H9 (cell line): ENCODE results near the gene FAM227A. TPM values are rescaled to one million over a fixed set of nuclear protein-coding genes. Genes with fewer than 3 reads are reported as not detected.

ENCODE experiments used
- DNase-seq: peaks from one replicate; pipeline ENCODE4 v3.0.0-alpha.2; 2017
- H2AFZ ChIP-seq: one replicate; pipeline ENCODE4 v1.6.1; 2013; ENCODE audit warnings: mild to moderate bottlenecking, low read length, control low read depth, moderate library complexity
- H2AK5ac ChIP-seq: 2 replicates; pipeline ENCODE4 v1.6.1; 2013; ENCODE audit warnings: low read length, control low read depth, mixed read lengths; ENCODE audit not compliant: insufficient read length
- H2BK120ac ChIP-seq: one replicate; pipeline ENCODE4 v1.6.1; 2013; ENCODE audit warnings: low read depth, mild to moderate bottlenecking, low read length, control low read depth, inconsistent platforms; ENCODE audit not compliant: poor library complexity, severe bottlenecking
- H2BK12ac ChIP-seq: 2 replicates; pipeline ENCODE4 v1.6.1; 2013; ENCODE audit warnings: low read length, control low read depth, mixed read lengths, low read depth; ENCODE audit not compliant: insufficient read length
- H2BK15ac ChIP-seq: 2 replicates; pipeline ENCODE4 v1.6.1; 2013; ENCODE audit warnings: low read depth, low read length, control low read depth
- H2BK20ac ChIP-seq: one replicate; pipeline ENCODE4 v1.6.1; 2013; ENCODE audit warnings: low read depth, mild to moderate bottlenecking, low read length, control low read depth, inconsistent platforms; ENCODE audit not compliant: poor library complexity, severe bottlenecking
- H2BK5ac ChIP-seq: 2 replicates; pipeline ENCODE4 v1.6.1; 2013; ENCODE audit warnings: low read length, control low read depth, mixed read lengths; ENCODE audit not compliant: insufficient read length
- H3K14ac ChIP-seq: 2 replicates; pipeline ENCODE4 v1.6.1; 2013; ENCODE audit warnings: low read length, control low read depth; ENCODE audit not compliant: insufficient read depth
- H3K18ac ChIP-seq: 2 replicates; pipeline ENCODE4 v1.6.1; 2013; ENCODE audit warnings: low read depth, mild to moderate bottlenecking, mixed read lengths, low read length, control low read depth; ENCODE audit not compliant: insufficient read length
- H3K23ac ChIP-seq: 2 replicates; pipeline ENCODE4 v1.6.1; 2013; ENCODE audit warnings: low read length, control low read depth, mixed read lengths, low read depth; ENCODE audit not compliant: insufficient read length
- H3K23me2 ChIP-seq: 2 replicates; pipeline ENCODE4 v1.6.1; 2013; ENCODE audit warnings: low read depth, mild to moderate bottlenecking, mixed read lengths, low read length, control low read depth; ENCODE audit not compliant: insufficient read length, poor library complexity, severe bottlenecking
- H3K27ac ChIP-seq: 2 replicates; pipeline ENCODE4 v1.5.1; 2013; ENCODE audit warnings: low read length, control low read depth, mixed read lengths, low read depth; ENCODE audit not compliant: insufficient read length
- H3K27me3 ChIP-seq: 2 replicates; pipeline ENCODE4 v1.6.1; 2013; ENCODE audit warnings: low read length, control low read depth, inconsistent platforms; ENCODE audit not compliant: insufficient read depth
- H3K4ac ChIP-seq: 2 replicates; pipeline ENCODE4 v1.6.1; 2013; ENCODE audit warnings: low read depth, mild to moderate bottlenecking, control low read depth, inconsistent platforms, low read length, moderate library complexity
- H3K4me1 ChIP-seq: 2 replicates; pipeline ENCODE4 v1.6.1; 2013; ENCODE audit warnings: low read length, control low read depth, inconsistent platforms; ENCODE audit not compliant: insufficient read depth
- H3K4me2 ChIP-seq: 2 replicates; pipeline ENCODE4 v1.6.1; 2013; ENCODE audit warnings: low read length, control low read depth, mixed read lengths; ENCODE audit not compliant: insufficient read length, insufficient read depth
- H3K56ac ChIP-seq: 2 replicates; pipeline ENCODE4 v1.6.1; 2013; ENCODE audit warnings: low read depth, mild to moderate bottlenecking, mixed read lengths, low read length, control low read depth; ENCODE audit not compliant: insufficient read length
- H3K79me1 ChIP-seq: 2 replicates; pipeline ENCODE4 v1.6.1; 2013; ENCODE audit warnings: low read depth, mild to moderate bottlenecking, moderate library complexity, low read length, control low read depth, inconsistent platforms; ENCODE audit not compliant: insufficient read depth, poor library complexity, severe bottlenecking
- H3K79me2 ChIP-seq: 2 replicates; pipeline ENCODE4 v1.6.1; 2013; ENCODE audit warnings: low read length, control low read depth, inconsistent platforms; ENCODE audit not compliant: insufficient read depth
- H3K9ac ChIP-seq: 2 replicates; pipeline ENCODE4 v1.6.1; 2013; ENCODE audit warnings: low read length, control low read depth, mixed read lengths; ENCODE audit not compliant: insufficient read length; ENCODE audit errors: extremely low read depth
- H3K9me3 ChIP-seq: one replicate; pipeline ENCODE4 v1.6.1; 2013; ENCODE audit warnings: low read depth, low read length, inconsistent platforms; ENCODE audit not compliant: control insufficient read depth
- H3T11ph ChIP-seq: one replicate; pipeline ENCODE4 v1.6.1; 2013; ENCODE audit warnings: mild to moderate bottlenecking, low read length, control low read depth, inconsistent platforms
- H4K20me1 ChIP-seq: one replicate; pipeline ENCODE4 v1.6.1; 2013; ENCODE audit not compliant: control insufficient read depth, insufficient read length, insufficient read depth
- H4K5ac ChIP-seq: 2 replicates; pipeline ENCODE4 v1.6.1; 2013; ENCODE audit warnings: low read depth, mild to moderate bottlenecking, mixed read lengths, low read length, control low read depth; ENCODE audit not compliant: insufficient read length
- H4K8ac ChIP-seq: replicated peaks from 2 replicates; pipeline ENCODE4 v1.6.1; 2013; ENCODE audit warnings: low read length, control low read depth, mixed read lengths, low read depth; ENCODE audit not compliant: insufficient read length
- H4K91ac ChIP-seq: 2 replicates; pipeline ENCODE4 v1.6.1; 2013; ENCODE audit warnings: low read depth, mild to moderate bottlenecking, moderate library complexity, mixed read lengths, low read length, control low read depth; ENCODE audit not compliant: insufficient read length
- H3K27ac Mint-ChIP-seq, 3 experiments: 2 replicates in 2 of 3; 3 replicates in 1 of 3; pipeline ENCODE4 v1.8.0; 2020 to 2021; ENCODE audit warnings: mixed read lengths in 3 of 3, mild to moderate bottlenecking in 1 of 3, moderate library complexity in 1 of 3
- H3K27me3 Mint-ChIP-seq: 2 replicates; pipeline ENCODE4 v1.8.0; 2021; ENCODE audit warnings: low read depth, mild to moderate bottlenecking, moderate library complexity, mixed read lengths
- H3K36me3 Mint-ChIP-seq, 3 experiments: 2 replicates in 2 of 3; 3 replicates in 1 of 3; pipeline ENCODE4 v1.8.0; 2020 to 2021; ENCODE audit warnings: low read depth in 3 of 3, mixed read lengths in 3 of 3; ENCODE audit not compliant: insufficient read depth in 1 of 3
- H3K4me1 Mint-ChIP-seq, 2 experiments: 2 replicates each; pipeline ENCODE4 v1.8.0; 2020; ENCODE audit warnings: mixed read lengths in 2 of 2
- H3K4me3 Mint-ChIP-seq, 2 experiments: 2 replicates in 1 of 2; 3 replicates in 1 of 2; pipeline ENCODE4 v1.8.0; 2020 to 2021; ENCODE audit warnings: mild to moderate bottlenecking in 2 of 2, mixed read lengths in 2 of 2, moderate library complexity in 1 of 2
- H3K9me3 Mint-ChIP-seq, 2 experiments: 2 replicates in 1 of 2; 3 replicates in 1 of 2; pipeline ENCODE4 v1.8.0; 2020; ENCODE audit warnings: mild to moderate bottlenecking in 2 of 2, mixed read lengths in 2 of 2, moderate library complexity in 1 of 2
- WGBS: extraction: QIAGEN DNeasy Blood & Tissue Kit; methylation state at CpG from one replicate; pipeline ENCODE4 v1.1.7; 2013; ENCODE audit warnings: missing lambda C conversion rate, low lambda C conversion rate, mixed read lengths; ENCODE audit not compliant: insufficient read length; ENCODE audit errors: extremely low coverage; 5-methylcytosine and 5-hydroxymethylcytosine counted together
- total RNA-seq: library from RNA; stranded (reverse); gene quantifications from 2 replicates; pipeline ENCODE4 v1.2.1, GENCODE V29; 2021
- TF ChIP-seq, protein P1 (sequence below): fragments of 200-600 bp; sonication (generic); conservative IDR thresholded peaks from 3 replicates; pipeline ENCODE4 v1.8.0; 2021; ENCODE audit warnings: antibody characterized with exemption, mild to moderate bottlenecking

FAM227A gene
- total RNA-seq, 1 experiment from 2014 or later, result 3.6 TPM

DNA sequence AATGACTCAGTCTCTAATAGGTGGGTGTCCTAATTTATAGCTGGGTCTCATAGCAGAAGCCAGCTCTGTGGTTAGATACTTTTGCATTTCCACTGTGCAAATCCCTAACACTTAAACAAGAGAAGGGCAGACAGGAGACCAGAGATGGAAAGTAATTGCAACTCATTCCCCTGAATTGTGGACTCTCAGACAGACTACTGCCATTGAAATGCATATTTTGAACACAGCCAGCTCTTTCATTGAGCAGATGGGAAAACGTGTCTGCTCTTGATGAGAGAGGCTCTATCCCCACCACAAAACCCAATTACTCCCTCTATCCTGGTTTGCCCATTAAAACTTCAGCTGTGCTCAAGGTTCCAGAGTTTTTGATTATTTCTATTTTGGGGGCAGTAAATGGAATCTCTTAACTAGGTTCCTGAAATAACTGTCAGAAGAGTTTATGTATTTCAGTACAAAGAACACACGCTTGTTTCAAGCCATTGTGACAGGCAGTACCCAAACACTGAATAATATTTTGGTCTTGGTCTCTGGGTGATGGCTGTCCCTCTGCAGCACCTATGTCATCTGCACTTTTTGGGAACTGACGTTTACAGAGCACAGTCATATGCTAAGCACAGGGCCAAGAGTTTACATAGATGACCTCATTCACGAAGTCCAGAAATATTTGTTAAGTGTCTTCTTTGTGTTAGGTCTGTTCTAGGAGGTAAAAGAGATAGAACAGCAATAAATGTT is 41.7 kb downstream of the FAM227A start:
- no peak overlapping the region for H3T11ph ChIP-seq
- no peak overlapping the region for H4K8ac ChIP-seq
- no peaks in the 10 kb centered on the region for H3K23me2 ChIP-seq
- Mint-ChIP-seq H3K27ac (no peak overlapping the region), H3K4me1 (peaks cover 8 to 14% of the 10 kb centered on the region in 2 experiments), H3K36me3 (peaks cover 25 to 48% (median 37%) of the 10 kb centered on the region in 3 experiments; a peak in 6 of 7 replicates), H3K4me3 (no peak overlapping the region), H3K27me3 (peaks cover 2% of the 10 kb centered on the region; the same call in 1 of the 2 replicates), H3K9me3 (peaks cover 6 to 10% of the 10 kb centered on the region in 2 experiments; a peak in 4 of 5 replicates)
- no peak overlapping the region for H3K23ac ChIP-seq
- H3K9ac ChIP-seq, result no peak overlapping the region
- no peak overlapping the region for H2AFZ ChIP-seq
- no peak overlapping the region for H2AK5ac ChIP-seq
- no peaks in the 10 kb centered on the region for H4K20me1 ChIP-seq
- H3K27ac ChIP-seq, result no peak overlapping the region
- H3K56ac ChIP-seq, result no peak overlapping the region
- H2BK12ac ChIP-seq, result no peak overlapping the region
- H3K9me3 ChIP-seq, result peaks cover 8% of the 10 kb centered on the region
- no peak overlapping the region for H3K14ac ChIP-seq
- TF ChIP-seq, protein P1, sequence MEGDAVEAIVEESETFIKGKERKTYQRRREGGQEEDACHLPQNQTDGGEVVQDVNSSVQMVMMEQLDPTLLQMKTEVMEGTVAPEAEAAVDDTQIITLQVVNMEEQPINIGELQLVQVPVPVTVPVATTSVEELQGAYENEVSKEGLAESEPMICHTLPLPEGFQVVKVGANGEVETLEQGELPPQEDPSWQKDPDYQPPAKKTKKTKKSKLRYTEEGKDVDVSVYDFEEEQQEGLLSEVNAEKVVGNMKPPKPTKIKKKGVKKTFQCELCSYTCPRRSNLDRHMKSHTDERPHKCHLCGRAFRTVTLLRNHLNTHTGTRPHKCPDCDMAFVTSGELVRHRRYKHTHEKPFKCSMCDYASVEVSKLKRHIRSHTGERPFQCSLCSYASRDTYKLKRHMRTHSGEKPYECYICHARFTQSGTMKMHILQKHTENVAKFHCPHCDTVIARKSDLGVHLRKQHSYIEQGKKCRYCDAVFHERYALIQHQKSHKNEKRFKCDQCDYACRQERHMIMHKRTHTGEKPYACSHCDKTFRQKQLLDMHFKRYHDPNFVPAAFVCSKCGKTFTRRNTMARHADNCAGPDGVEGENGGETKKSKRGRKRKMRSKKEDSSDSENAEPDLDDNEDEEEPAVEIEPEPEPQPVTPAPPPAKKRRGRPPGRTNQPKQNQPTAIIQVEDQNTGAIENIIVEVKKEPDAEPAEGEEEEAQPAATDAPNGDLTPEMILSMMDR, result no peak
- H2BK120ac ChIP-seq, result no peak overlapping the region
- H3K18ac ChIP-seq, result no peak overlapping the region
- WGBS, result no CpG with 5 or more reads among the region's 4 CpGs
- no peaks in the 10 kb centered on the region for H3K79me2 ChIP-seq
- DNase-seq, result no peak
- H3K4me2 ChIP-seq, result no peak overlapping the region
- no peak overlapping the region for H2BK5ac ChIP-seq
- no peak overlapping the region for H3K4ac ChIP-seq
- H3K4me1 ChIP-seq, result 0 out of 2 replicates have a peak, but pooled peaks cover 2% of the 10 kb centered on the region
- no peak overlapping the region for H2BK15ac ChIP-seq
- H4K91ac ChIP-seq, result no peak overlapping the region
- no peak overlapping the region for H2BK20ac ChIP-seq
- H3K79me1 ChIP-seq, result no peaks in the 10 kb centered on the region
- no peak overlapping the region for H4K5ac ChIP-seq
- no peaks in the 10 kb centered on the region; the same call in 1 of the 2 replicates for H3K27me3 ChIP-seq
